Brain microvascular endothelial cell (primary cell): Measurements from ENCODE around the gene MAML3.

Experiments used
- DNase-seq: peaks from one replicate; pipeline ENCODE4 v3.0.0-alpha.2; 2020
- H3K27ac ChIP-seq: fragments of 250-450 bp; sonication (Bioruptor Pico); 2 replicates; pipeline ENCODE4 v1.5.1; 2020; ENCODE audit warnings: mild to moderate bottlenecking, moderate library complexity
- H3K27me3 ChIP-seq: fragments of 250-450 bp; sonication (Bioruptor Pico); replicated peaks from 2 replicates; pipeline ENCODE4 v1.5.1; 2020; ENCODE audit warnings: mild to moderate bottlenecking
- H3K36me3 ChIP-seq: fragments of 250-450 bp; sonication (Bioruptor Pico); replicated peaks from 2 replicates; pipeline ENCODE4 v1.5.1; 2020; ENCODE audit warnings: mild to moderate bottlenecking
- H3K4me3 ChIP-seq: 2 replicates; pipeline ENCODE4 v1.5.1; 2011; ENCODE audit warnings: low read depth, mild to moderate bottlenecking, control low read depth, low read length, moderate library complexity
- in situ Hi-C: cut with HindIII; loops from 2 replicates; pipeline ENCODE4 v1.10.0; 2017; ENCODE audit warnings: low sequenced_read_pairs, low pct_ligation_motif_present
- TF ChIP-seq, protein P1 (sequence below): IDR thresholded peaks from 2 replicates; pipeline ENCODE4 v1.5.1; 2011; ENCODE audit warnings: low read depth, mild to moderate bottlenecking, moderate library complexity, low read length, control low read depth, inconsistent platforms; ENCODE audit errors: missing control alignments

The MAML3 gene

DNA sequence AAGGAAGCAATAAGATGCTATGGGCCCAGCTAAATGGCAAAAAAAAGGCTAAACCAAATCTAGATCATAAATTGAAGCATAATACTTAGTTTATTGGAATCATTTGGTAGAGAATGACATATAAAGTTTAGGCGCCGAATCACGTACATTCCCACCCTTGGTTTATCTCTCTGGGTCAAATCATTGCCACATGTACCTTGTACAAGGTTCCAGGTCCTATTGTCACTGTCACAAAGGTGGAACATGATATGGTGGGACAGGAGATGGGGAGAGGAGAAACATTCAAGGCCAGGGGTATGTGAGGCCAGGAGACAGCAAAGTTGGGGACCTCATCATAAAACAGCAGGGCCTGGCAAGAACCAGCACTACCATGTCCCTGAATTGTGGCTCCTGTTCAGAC, 13.4 kb downstream of the MAML3 start:
- Histone ChIP-seq H3K4me3 (no peak overlapping the region), H3K27ac (no peak overlapping the region), H3K36me3 (no peaks in the 10 kb centered on the region), H3K27me3 (no peaks in the 10 kb centered on the region)
- TF ChIP-seq, protein P1, sequence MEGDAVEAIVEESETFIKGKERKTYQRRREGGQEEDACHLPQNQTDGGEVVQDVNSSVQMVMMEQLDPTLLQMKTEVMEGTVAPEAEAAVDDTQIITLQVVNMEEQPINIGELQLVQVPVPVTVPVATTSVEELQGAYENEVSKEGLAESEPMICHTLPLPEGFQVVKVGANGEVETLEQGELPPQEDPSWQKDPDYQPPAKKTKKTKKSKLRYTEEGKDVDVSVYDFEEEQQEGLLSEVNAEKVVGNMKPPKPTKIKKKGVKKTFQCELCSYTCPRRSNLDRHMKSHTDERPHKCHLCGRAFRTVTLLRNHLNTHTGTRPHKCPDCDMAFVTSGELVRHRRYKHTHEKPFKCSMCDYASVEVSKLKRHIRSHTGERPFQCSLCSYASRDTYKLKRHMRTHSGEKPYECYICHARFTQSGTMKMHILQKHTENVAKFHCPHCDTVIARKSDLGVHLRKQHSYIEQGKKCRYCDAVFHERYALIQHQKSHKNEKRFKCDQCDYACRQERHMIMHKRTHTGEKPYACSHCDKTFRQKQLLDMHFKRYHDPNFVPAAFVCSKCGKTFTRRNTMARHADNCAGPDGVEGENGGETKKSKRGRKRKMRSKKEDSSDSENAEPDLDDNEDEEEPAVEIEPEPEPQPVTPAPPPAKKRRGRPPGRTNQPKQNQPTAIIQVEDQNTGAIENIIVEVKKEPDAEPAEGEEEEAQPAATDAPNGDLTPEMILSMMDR = no peak
- in situ Hi-C loops = no loop called here
- DNase-seq = no peak

DNA sequence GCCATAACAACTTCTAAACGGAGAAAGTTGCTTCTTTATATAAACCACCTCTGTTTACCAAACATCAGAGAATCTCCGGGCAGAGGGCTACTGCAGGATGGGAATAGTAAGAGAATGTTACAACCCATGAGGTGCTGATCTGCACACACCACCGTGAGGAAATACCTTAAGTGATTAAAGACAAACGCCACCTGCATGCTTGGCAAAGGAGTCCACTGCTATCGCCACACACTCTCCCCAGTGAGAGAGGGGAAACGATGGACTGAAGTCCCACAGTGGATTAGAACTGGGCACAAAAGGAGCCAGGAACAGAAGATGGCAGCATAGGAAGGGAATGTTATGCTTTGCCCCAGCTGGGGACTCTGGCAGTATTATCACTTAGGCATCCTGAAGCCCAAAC, 15.6 kb downstream of the MAML3 start:
- in situ Hi-C loops = no loop called here
- H3K36me3 ChIP-seq = no peaks in the 10 kb centered on the region
- no peak for DNase-seq
- H3K27ac ChIP-seq = no peak overlapping the region
- TF ChIP-seq, protein P1 = no peak
- no peaks in the 10 kb centered on the region for H3K27me3 ChIP-seq
- H3K4me3 ChIP-seq = no peak overlapping the region

DNA sequence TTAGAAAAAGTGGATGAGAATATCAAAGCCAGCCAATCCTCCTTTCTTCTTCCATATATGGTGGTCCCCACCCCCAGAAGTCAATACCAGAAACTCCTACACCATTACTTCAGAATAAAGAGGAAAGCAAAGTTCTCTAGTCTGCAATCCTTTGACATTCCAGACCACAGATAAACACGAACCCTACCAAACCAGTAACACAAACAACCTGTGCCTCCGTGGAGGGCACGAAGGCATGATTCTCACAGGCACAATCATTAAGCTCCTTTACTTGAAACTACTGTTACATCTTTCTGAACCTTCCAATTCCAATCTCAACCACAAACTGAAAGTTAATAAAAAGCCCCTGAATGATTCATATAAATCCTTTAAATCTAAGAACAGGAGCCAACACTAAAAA, 16.3 kb downstream of the MAML3 start:
- Histone ChIP-seq H3K27ac (peak overlapping the region; percentile 20), H3K4me3 (no peak overlapping the region), H3K27me3 (no peaks in the 10 kb centered on the region), H3K36me3 (no peaks in the 10 kb centered on the region)
- in situ Hi-C loops = no loop called here
- TF ChIP-seq, protein P1 = no peak
- peak; percentile 34 for DNase-seq

GRCh38 chr4:140136509-140136908, 17.5 kb downstream of the MAML3 start:
- no peak overlapping the region for H3K27ac ChIP-seq
- H3K36me3 ChIP-seq = no peaks in the 10 kb centered on the region
- no peaks in the 10 kb centered on the region for H3K27me3 ChIP-seq
- H3K4me3 ChIP-seq = no peak overlapping the region
- DNase-seq = no peak
- in situ Hi-C loops = no loop called here
- TF ChIP-seq, protein P1 = no peak

- DNase-seq = no peak
- Histone ChIP-seq H3K27ac (no peak overlapping the region), H3K4me3 (no peak overlapping the region), H3K27me3 (no peaks in the 10 kb centered on the region), H3K36me3 (no peaks in the 10 kb centered on the region)
- TF ChIP-seq, protein P1 = no peak
- in situ Hi-C loops = no loop called here
These were observed 18.4 kb downstream of the MAML3 start for GRCh38 chr4:140135529-140136088.

- Histone ChIP-seq H3K36me3 (no peaks in the 10 kb centered on the region), H3K27ac (no peak overlapping the region), H3K27me3 (no peaks in the 10 kb centered on the region), H3K4me3 (no peak overlapping the region)
- in situ Hi-C loops = no loop called here
- DNase-seq = no peak
- TF ChIP-seq, protein P1 = no peak
These were observed 19.1 kb downstream of the MAML3 start for GRCh38 chr4:140134746-140135425.
